CD8-positive, alpha-beta memory T cell (primary cell): ENCODE measurements around the gene PNPO. TPM values are rescaled to one million over a fixed set of nuclear protein-coding genes. Genes with fewer than 3 reads are reported as not detected.
"Not testable (repeated sequence)": the region's sequence is repeated elsewhere in the genome, so short reads cannot be mapped to it uniquely, and the experiment has no call there.

Experiments used
- CTCF ChIA-PET: fragments of 350-600 bp; sonication (Branson Sonifier 250); formaldehyde crosslinking; loops from one replicate; lab custom pipeline; 2021; ENCODE audit warnings: antibody characterized with exemption; lab: Charles Lee
- POLR2A ChIA-PET: fragments of 350-600 bp; sonication (Branson Sonifier 250); formaldehyde crosslinking; loops from one replicate; lab custom pipeline; 2021; ENCODE audit warnings: antibody characterized with exemption; lab: Charles Lee
- DNase-seq, 5 donors: peaks; one replicate each; pipeline versions ENCODE4 v3.0.0 to v3.0.0-alpha.2; 2020 to 2022; ENCODE audit warnings: mixed read lengths in 1 of 5
- H3K27ac ChIP-seq: one replicate; pipeline ENCODE4 v1.7.0; 2013; ENCODE audit warnings: low read depth, mild to moderate bottlenecking, low read length, moderate library complexity
- H3K27me3 ChIP-seq: 2 replicates; pipeline ENCODE4 v1.7.0; 2013; ENCODE audit warnings: low read length, mild to moderate bottlenecking; ENCODE audit not compliant: insufficient read depth, poor library complexity, severe bottlenecking
- H3K36me3 ChIP-seq: 2 replicates; pipeline ENCODE4 v1.7.0; 2013; ENCODE audit warnings: mild to moderate bottlenecking, low read length, moderate library complexity; ENCODE audit not compliant: insufficient read depth
- H3K4me1 ChIP-seq: 2 replicates; pipeline ENCODE4 v1.7.0; 2013; ENCODE audit warnings: mild to moderate bottlenecking, low read length, moderate library complexity; ENCODE audit not compliant: insufficient read depth
- H3K4me3 ChIP-seq: 2 replicates; pipeline ENCODE4 v1.7.0; 2013; ENCODE audit warnings: mild to moderate bottlenecking, low read length
- H3K9me3 ChIP-seq: 2 replicates; pipeline ENCODE4 v1.7.0; 2013; ENCODE audit warnings: mild to moderate bottlenecking, low read length
- H3K27ac Mint-ChIP-seq, 8 donors: one replicate each; pipeline ENCODE4 v1.8.0; 2020 to 2021; ENCODE audit warnings: mixed read lengths in 8 of 8, mild to moderate bottlenecking in 6 of 8, inconsistent platforms in 3 of 8, moderate library complexity in 3 of 8
- H3K27me3 Mint-ChIP-seq, 2 donors: one replicate each; pipeline ENCODE4 v1.8.0; 2020 to 2021; ENCODE audit warnings: mixed read lengths in 2 of 2, mild to moderate bottlenecking in 1 of 2, moderate library complexity in 1 of 2
- H3K36me3 Mint-ChIP-seq, 3 donors: one replicate each; pipeline ENCODE4 v1.8.0; 2020 to 2021; ENCODE audit warnings: mixed read lengths in 3 of 3, inconsistent platforms in 1 of 3, mild to moderate bottlenecking in 1 of 3
- H3K4me1 Mint-ChIP-seq, 3 donors: one replicate each; pipeline ENCODE4 v1.8.0; 2020 to 2021; ENCODE audit warnings: mixed read lengths in 3 of 3, inconsistent platforms in 1 of 3, mild to moderate bottlenecking in 1 of 3
- H3K4me3 Mint-ChIP-seq, 7 donors: one replicate each; pipeline ENCODE4 v1.8.0; 2020 to 2021; ENCODE audit warnings: mixed read lengths in 7 of 7, mild to moderate bottlenecking in 6 of 7, moderate library complexity in 4 of 7, inconsistent platforms in 2 of 7
- H3K9me3 Mint-ChIP-seq, 5 donors: one replicate each; pipeline ENCODE4 v1.8.0; 2020 to 2022; ENCODE audit warnings: mixed read lengths in 5 of 5, mild to moderate bottlenecking in 3 of 5, moderate library complexity in 2 of 5, inconsistent platforms in 1 of 5
- polyA plus RNA-seq: library from polyadenylated mRNA; unstranded; fragments of 300-500 nt; fragmentation: Illumina TruSeq; gene quantifications from one replicate; pipeline ENCODE4 v1.2.3, GENCODE V29; 2021
- total RNA-seq, 2 experiments: library from RNA; stranded (reverse); gene quantifications; one replicate each; pipeline ENCODE4 v1.2.3, GENCODE V29; 2021

PNPO gene
- total and polyA plus RNA-seq, 3 experiments from 2014 or later: 20.3 to 57.7 (median 55.5) TPM

DNA sequence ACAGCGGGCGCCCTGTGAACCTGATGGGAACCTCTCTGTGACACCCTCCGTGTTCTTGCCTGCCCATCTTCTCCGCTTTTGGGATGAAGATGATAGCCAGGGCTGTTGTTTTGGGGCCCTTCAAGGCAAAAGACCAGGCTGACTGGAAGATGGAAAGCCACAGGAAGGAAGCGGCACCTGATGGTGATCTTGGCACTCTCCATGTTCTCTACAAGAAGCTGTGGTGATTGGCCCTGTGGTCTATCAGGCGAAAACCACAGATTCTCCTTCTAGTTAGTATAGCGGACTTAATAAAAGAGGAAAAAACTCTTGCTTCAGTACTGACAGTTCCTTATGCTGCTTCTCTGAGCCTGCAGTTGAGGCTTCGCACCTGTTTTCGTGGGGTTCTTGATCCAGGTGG, 40.1 kb downstream of the PNPO start:
- H3K36me3 ChIP-seq: peaks cover 42% of the 10 kb centered on the region
- H3K4me1 ChIP-seq: peaks cover 10% of the 10 kb centered on the region
- H3K9me3 ChIP-seq: no peaks in the 10 kb centered on the region
- Mint-ChIP-seq H3K27me3 (no peaks in the 10 kb centered on the region), H3K27ac (peak overlapping the region in 3 of 8 donors; percentile 24 to 35 (median 32)), H3K9me3 (no peaks in the 10 kb centered on the region), H3K4me3 (peak overlapping the region in 4 of 7 donors; percentile 3 to 47 (median 16)), H3K4me1 (peaks cover 4 to 28% (median 15%) of the 10 kb centered on the region in 3 donors), H3K36me3 (peaks cover 0 to 69% (median 12%) of the 10 kb centered on the region in 3 donors)
- no peaks in the 10 kb centered on the region for H3K27me3 ChIP-seq
- peak overlapping the region; percentile 38 for H3K27ac ChIP-seq
- ChIA-PET POLR2A (interaction anchor here (0.9 kb wide), 1 partner anchor 11 kb away, joined by 3 read pairs; the partner anchor contains the start of gene CDK5RAP3), CTCF (interaction anchor here (1.2 to 3.8 kb wide), 2 partner anchors 11 to 33 kb away, joined by 3 to 18 read pairs; partner anchors contain the start of gene CDK5RAP3)
- DNase-seq: no peak
- H3K4me3 ChIP-seq: no peak overlapping the region

GRCh38 chr17:47982091-47982617, 40.8 kb downstream of the PNPO start:
- DNase-seq: peak in 1 of 5 donors; percentile 19
- peak overlapping the region; percentile 38 for H3K27ac ChIP-seq
- H3K4me1 ChIP-seq: peaks cover 10% of the 10 kb centered on the region
- CTCF ChIA-PET: interaction anchor here (1.2 to 3.8 kb wide), 2 partner anchors 12 to 33 kb away, joined by 3 to 18 read pairs; partner anchors contain the start of gene CDK5RAP3
- peaks cover 4 to 28% (median 15%) of the 10 kb centered on the region in 3 donors for H3K4me1 Mint-ChIP-seq
- H3K36me3 ChIP-seq: peaks cover 42% of the 10 kb centered on the region
- peaks cover 0 to 63% (median 12%) of the 10 kb centered on the region in 3 donors for H3K36me3 Mint-ChIP-seq
- H3K4me3 ChIP-seq: no peak overlapping the region
- H3K4me3 Mint-ChIP-seq: no peak overlapping the region
- H3K9me3 ChIP-seq: no peaks in the 10 kb centered on the region
- H3K27me3 ChIP-seq: no peaks in the 10 kb centered on the region
- H3K9me3 Mint-ChIP-seq: no peaks in the 10 kb centered on the region
- H3K27me3 Mint-ChIP-seq: no peaks in the 10 kb centered on the region
- POLR2A ChIA-PET: no interaction called here
- peak overlapping the region in 1 of 8 donors; percentile 75 for H3K27ac Mint-ChIP-seq

GRCh38 chr17:47982645-47983390, 41.4 kb downstream of the PNPO start:
- H3K9me3 ChIP-seq: no peaks in the 10 kb centered on the region
- peak overlapping the region in 1 of 7 donors; percentile 15 for H3K4me3 Mint-ChIP-seq
- no peaks in the 10 kb centered on the region for H3K27me3 Mint-ChIP-seq
- H3K4me1 Mint-ChIP-seq: peaks cover 4 to 28% (median 15%) of the 10 kb centered on the region in 3 donors
- peak in 1 of 5 donors; percentile 22 for DNase-seq
- no peaks in the 10 kb centered on the region for H3K27me3 ChIP-seq
- peaks cover 0 to 58% (median 7%) of the 10 kb centered on the region in 3 donors for H3K36me3 Mint-ChIP-seq
- H3K9me3 Mint-ChIP-seq: no peaks in the 10 kb centered on the region
- CTCF ChIA-PET: interaction anchor here (0.8 to 0.9 kb wide), 2 partner anchors 12 to 35 kb away, joined by 6 to 7 read pairs; partner anchors contain the start of gene CDK5RAP3
- peaks cover 10% of the 10 kb centered on the region for H3K4me1 ChIP-seq
- no peak overlapping the region for H3K27ac ChIP-seq
- H3K4me3 ChIP-seq: no peak overlapping the region
- peak overlapping the region in 2 of 8 donors; percentile 42 to 75 for H3K27ac Mint-ChIP-seq
- peaks cover 38% of the 10 kb centered on the region for H3K36me3 ChIP-seq
- POLR2A ChIA-PET: no interaction called here

- Mint-ChIP-seq H3K27ac (peak overlapping the region in 1 of 8 donors; percentile 42), H3K4me3 (no peak overlapping the region), H3K36me3 (peaks cover 0 to 51% (median 7%) of the 10 kb centered on the region in 3 donors), H3K4me1 (peaks cover 4 to 30% (median 15%) of the 10 kb centered on the region in 3 donors), H3K27me3 (no peaks in the 10 kb centered on the region), H3K9me3 (no peaks in the 10 kb centered on the region)
- H3K27ac ChIP-seq: no peak overlapping the region
- no peak overlapping the region for H3K4me3 ChIP-seq
- peaks cover 10% of the 10 kb centered on the region for H3K4me1 ChIP-seq
- no peaks in the 10 kb centered on the region for H3K27me3 ChIP-seq
- ChIA-PET CTCF (interaction anchor here (0.8 to 0.9 kb wide), 2 partner anchors 13 to 34 kb away, joined by 6 to 7 read pairs; partner anchors contain the start of gene CDK5RAP3), POLR2A (no interaction called here)
- peak in 1 of 5 donors; percentile 12 for DNase-seq
- peaks cover 31% of the 10 kb centered on the region for H3K36me3 ChIP-seq
- no peaks in the 10 kb centered on the region for H3K9me3 ChIP-seq
These were observed 42.3 kb downstream of the PNPO start for GRCh38 chr17:47983492-47984223.

DNA sequence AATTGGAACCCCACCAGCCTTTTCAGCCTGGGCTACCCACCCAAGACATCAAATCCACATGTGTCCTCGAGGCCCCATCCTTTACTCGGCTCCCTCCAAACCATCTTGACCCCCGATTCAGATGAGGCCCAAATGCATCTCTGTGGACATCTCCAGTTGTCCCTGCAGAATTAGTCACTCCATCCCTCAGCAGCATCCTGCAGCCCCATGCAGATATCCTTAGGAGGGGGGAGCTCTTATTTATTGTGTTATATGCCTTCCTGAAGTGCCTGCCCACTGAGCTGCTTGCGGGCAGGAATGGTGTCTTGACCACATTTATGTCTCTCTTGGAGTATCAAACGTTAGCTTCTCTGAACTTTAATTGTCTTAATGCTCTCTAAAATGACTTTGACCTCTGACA, 45.1 kb downstream of the PNPO start:
- ChIA-PET CTCF (no interaction called here), POLR2A (no interaction called here)
- Mint-ChIP-seq H3K9me3 (no peaks in the 10 kb centered on the region), H3K27ac (peak overlapping the region in 2 of 8 donors; percentile 36 to 81), H3K4me3 (no peak overlapping the region), H3K4me1 (peaks cover 6 to 27% (median 20%) of the 10 kb centered on the region in 3 donors), H3K27me3 (no peaks in the 10 kb centered on the region), H3K36me3 (peaks cover 0 to 23% (median 0%) of the 10 kb centered on the region in 3 donors)
- DNase-seq: peak in 1 of 5 donors; percentile 4
- Histone ChIP-seq H3K4me3 (no peak overlapping the region), H3K27me3 (no peaks in the 10 kb centered on the region), H3K4me1 (peaks cover 6% of the 10 kb centered on the region), H3K9me3 (no peaks in the 10 kb centered on the region), H3K36me3 (peaks cover 11% of the 10 kb centered on the region), H3K27ac (no peak overlapping the region)

DNA sequence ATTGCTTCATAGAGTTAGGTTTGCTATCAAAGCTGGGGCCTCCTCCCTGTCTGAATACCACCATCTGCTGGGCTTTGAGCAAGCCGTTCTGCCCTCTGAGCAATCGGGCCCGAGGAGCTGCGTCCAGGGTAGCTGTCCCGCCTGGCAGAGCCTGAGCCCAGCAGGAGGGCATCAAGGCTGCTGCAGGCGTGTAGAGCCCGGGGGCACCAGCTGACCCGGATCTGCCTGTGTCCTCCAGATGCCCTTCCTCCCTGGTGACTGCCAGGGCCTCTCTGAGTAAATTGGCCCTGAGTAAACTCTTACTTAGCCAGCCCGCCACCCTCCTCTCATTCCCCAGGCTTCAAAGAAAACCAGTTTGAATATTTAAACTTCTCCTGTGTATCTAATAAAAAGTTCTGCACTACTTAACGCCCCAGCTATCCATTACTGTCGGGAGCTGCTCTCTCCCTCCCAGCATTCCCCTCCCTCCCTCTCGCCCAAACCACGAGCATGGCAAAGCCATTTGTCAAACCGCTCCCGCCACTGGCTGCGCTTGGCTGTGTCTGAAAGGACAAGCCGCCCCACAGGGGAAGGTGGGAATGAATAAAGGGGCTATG, 46.0 kb downstream of the PNPO start:
- CTCF ChIA-PET: no interaction called here
- peak in 1 of 5 donors; percentile 30 for DNase-seq
- Mint-ChIP-seq H3K27ac (no peak overlapping the region), H3K4me1 (peaks cover 6 to 21% (median 15%) of the 10 kb centered on the region in 3 donors), H3K9me3 (no peaks in the 10 kb centered on the region), H3K4me3 (no peak overlapping the region), H3K27me3 (no peaks in the 10 kb centered on the region), H3K36me3 (peaks cover 0 to 20% (median 0%) of the 10 kb centered on the region in 3 donors)
- Histone ChIP-seq H3K4me1 (no peaks in the 10 kb centered on the region), H3K27ac (no peak overlapping the region), H3K36me3 (peaks cover 5% of the 10 kb centered on the region), H3K4me3 (no peak overlapping the region), H3K9me3 (no peaks in the 10 kb centered on the region), H3K27me3 (no peaks in the 10 kb centered on the region)
- POLR2A ChIA-PET: interaction anchor here (0.7 kb wide), 1 partner anchor 17 kb away, joined by 4 read pairs; the partner anchor contains the start of gene CDK5RAP3

DNA sequence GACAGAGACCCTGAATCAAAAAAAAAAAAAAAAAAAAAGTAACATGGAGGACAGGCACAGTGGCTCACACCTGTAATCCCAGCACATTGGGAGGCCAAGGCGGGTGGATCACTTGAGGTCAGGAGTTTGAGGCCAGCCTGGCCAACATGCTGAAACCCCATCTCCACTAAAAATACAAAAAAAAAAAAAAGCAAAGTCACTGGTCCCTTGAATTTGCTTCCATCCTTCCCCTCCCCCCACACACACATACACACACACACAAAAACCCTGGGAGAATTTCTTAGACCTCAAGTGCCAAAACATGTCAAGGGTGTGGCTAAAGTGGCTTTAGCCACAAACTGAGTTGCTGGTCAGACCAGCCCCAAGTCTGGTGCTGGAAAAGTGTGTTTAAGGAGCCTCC, 47.1 kb downstream of the PNPO start:
- H3K4me3 ChIP-seq, H3K9me3 ChIP-seq, H3K4me1 ChIP-seq, H3K27me3 ChIP-seq, CTCF ChIA-PET, H3K27ac ChIP-seq, POLR2A ChIA-PET, H3K9me3 Mint-ChIP-seq, H3K27me3 Mint-ChIP-seq, H3K36me3 ChIP-seq, H3K4me3 Mint-ChIP-seq: not testable (repeated sequence)
- peak in 1 of 5 donors; percentile 9 for DNase-seq
- peaks cover 2 to 14% (median 10%) of the 10 kb centered on the region in 3 donors for H3K4me1 Mint-ChIP-seq
- H3K36me3 Mint-ChIP-seq: peaks cover 0 to 10% (median 0%) of the 10 kb centered on the region in 3 donors
- H3K27ac Mint-ChIP-seq: peak overlapping the region in 1 of 8 donors; percentile 48
